Measurements from ENCODE around the gene PPP1R12B.
"Not testable (repeated sequence)": the region's sequence is repeated elsewhere in the genome, so short reads cannot be mapped to it uniquely, and the experiment has no call there.

PPP1R12B gene

DNA sequence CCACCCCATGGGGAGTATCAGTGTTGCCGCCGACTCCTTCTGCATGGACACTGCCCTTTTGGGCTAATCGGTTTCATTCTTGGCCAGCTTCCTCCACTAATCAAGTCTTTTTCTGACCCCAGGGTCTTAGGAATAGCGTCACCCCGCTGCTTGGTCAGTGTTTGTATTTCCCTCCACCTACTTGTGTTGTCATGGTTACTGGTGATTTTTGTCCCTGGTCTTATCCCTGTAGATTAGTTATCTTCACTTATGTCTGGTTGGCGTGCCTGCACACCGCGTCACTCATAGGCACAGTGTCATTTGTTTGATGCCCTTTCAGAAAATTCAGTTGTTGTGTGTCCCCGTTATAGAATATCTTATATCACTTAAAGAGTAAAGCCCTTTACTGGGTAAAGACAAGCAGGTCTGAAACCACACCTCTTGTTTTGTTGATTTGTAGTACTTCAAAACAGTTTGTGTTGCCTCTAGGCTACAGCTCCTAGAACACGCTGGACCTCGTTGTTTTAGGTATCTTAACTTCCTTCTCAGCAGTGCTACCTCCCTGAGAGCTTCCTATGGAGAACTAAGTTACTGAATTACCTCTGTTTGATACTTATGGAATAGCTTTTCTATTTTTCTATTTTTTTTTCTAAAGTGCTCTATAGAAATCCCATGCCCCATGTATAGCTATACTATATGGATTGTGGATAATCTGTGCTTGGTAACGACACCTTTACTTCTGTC, 868 bp downstream of the PPP1R12B start:
- TF ChIP-seq TAF1 (IDR thresholded peaks at IDR 0.05; ENCODE audit: borderline replicate concordance, low read depth, low read length) (no peak), POLR2AphosphoS5 (IDR thresholded peaks at IDR 0.05; ENCODE audit: low read depth, low read length) (no peak), POLR2A (IDR thresholded peaks at IDR 0.05; ENCODE audit: low read depth, low read length) (no peak)
- no peak for DNase-seq (ENCODE audit: insufficient read length)
- no peak for FAIRE-seq

DNA sequence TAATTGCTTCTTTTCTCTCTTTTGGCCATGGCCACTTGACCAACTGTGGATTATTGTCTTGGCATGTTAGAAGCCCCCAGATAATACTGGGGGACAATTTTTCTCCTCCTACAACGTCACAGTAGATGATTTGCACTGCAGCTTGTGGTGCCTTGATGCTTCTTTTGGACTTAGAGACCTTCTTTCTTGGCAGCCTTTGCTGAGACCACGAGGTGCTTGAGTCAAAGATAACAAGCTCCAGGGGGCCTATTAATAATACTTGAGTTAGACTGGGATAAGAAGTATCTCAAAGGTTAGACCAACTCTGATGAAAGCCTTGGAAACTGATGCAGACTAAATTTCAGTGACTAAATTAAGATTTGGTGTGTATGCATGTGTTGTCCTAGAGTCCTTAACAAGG, 3.2 kb downstream of the PPP1R12B start:
- DNase-seq (ENCODE audit: insufficient read length) (no peak), FAIRE-seq (no peak)
- TF ChIP-seq POLR2A (IDR thresholded peaks at IDR 0.05; ENCODE audit: low read depth, low read length) (no peak), POLR2AphosphoS5 (IDR thresholded peaks at IDR 0.05; ENCODE audit: low read depth, low read length) (no peak), TAF1 (IDR thresholded peaks at IDR 0.05; ENCODE audit: borderline replicate concordance, low read depth, low read length) (no peak)

DNA sequence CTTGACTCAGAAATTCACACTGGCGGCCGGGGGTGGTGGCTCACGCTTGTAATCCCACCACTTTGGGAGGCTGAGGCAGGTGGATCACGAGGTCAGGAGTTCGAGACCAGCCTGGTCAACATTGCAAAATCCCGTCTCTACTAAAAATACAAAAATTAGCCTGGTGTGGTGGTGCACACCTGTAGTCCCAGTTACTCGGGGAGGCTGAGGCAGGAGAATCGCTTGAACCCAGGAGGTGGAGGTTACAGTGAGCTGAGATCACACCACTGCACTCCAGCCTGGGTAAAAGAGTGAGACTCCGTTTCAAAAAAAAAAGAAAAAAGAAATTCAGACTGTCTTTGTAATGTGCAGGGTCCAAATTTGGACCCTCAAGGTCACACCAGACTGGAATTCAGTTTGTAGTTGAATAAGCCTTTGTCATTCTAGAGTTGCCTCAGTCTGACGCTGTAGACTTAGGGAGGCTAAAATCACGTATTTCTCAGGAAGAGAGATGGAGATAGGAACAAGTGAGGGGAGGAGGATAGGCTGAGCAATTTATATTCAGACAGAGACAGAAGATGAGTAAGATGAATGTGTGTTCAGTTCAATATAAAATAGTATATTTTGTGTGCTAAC, 4.2 kb downstream of the PPP1R12B start:
- FAIRE-seq; DNase-seq (ENCODE audit: insufficient read length): not testable (repeated sequence)

DNA sequence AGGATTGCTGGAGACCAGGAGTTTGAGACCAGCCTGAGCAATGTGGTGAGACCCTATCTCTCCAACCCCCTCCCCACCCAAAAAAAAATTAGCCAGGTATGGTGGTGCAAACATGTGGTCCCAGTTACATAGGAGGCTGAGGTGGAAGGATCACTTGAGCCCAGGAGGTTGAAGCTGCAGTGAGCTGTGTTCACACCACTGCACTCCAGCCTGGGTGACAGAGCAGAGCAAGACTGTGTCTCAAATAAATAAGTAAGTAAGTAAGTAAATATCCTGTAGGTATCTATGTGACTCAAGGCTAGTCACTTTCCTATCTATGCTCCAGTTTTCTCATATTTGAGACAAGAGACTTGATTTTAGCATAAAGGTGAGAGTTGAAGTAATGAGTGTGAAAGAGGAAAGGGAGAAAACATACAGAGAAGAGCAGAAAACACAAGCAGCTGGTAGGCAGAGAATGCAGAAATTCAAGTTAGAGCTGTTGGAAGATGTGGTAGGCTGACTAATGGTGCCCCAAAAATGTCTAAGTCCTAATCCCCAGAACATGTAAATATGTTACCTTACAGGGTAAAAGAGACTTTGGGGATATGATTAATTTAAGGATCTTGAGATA, 7.5 kb downstream of the PPP1R12B start:
- TF ChIP-seq TAF1 (IDR thresholded peaks at IDR 0.05; ENCODE audit: borderline replicate concordance, low read depth, low read length) (no peak), POLR2A (IDR thresholded peaks at IDR 0.05; ENCODE audit: low read depth, low read length) (no peak), POLR2AphosphoS5 (IDR thresholded peaks at IDR 0.05; ENCODE audit: low read depth, low read length) (no peak)
- no peak for DNase-seq (ENCODE audit: insufficient read length)

DNA sequence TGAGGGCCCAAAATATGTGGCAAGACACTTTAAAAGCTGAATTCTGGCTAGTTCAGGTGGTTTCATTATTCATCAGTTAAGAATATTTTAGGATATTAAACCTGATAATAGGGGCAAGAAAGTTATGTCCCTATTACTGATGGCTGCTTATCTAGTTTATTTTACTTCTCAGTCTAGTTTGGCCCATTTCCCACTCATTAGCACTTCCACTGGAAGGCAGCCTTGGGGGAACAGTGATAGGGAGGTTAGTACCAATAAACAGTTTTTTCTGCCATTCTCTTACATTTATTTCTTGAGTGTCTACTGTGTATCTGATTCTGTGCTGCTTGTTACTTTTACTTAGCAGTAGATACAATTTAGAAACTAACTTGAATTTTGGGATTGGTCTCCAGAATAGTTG, 9.0 kb downstream of the PPP1R12B start:
- FAIRE-seq (no peak), DNase-seq (ENCODE audit: insufficient read length) (no peak)
- no peak for TF ChIP-seq TAF1 (IDR thresholded peaks at IDR 0.05; ENCODE audit: borderline replicate concordance, low read depth, low read length)
- no peak for TF ChIP-seq POLR2AphosphoS5 (IDR thresholded peaks at IDR 0.05; ENCODE audit: low read depth, low read length)
- no peak for TF ChIP-seq POLR2A (IDR thresholded peaks at IDR 0.05; ENCODE audit: low read depth, low read length)

More for the DNA sequence above, 7.5 kb downstream of the PPP1R12B start:
- FAIRE-seq, result no peak

DNA sequence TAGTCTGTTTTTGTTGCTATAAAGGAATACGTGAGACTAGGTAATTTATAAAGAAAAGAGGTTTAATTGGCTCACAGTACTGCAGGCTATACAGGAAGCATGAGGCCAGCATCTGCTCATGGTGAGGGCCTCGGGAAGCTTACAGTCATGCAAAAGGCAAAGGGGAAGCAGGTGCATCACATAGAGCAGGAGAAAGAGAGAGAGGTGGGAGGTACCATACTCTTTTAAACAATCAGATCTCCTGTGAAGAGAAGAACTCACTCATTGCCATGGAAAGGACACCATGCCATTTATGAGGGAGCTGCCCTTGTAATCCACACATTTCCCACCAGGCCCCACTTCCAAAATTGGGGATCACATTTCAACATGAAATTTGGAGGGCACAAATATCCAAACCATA, 12.7 kb downstream of the PPP1R12B start:
- FAIRE-seq, result no peak
- no peak for TF ChIP-seq POLR2AphosphoS5 (IDR thresholded peaks at IDR 0.05; ENCODE audit: low read depth, low read length)
- no peak for TF ChIP-seq POLR2A (IDR thresholded peaks at IDR 0.05; ENCODE audit: low read depth, low read length)
- no peak for TF ChIP-seq TAF1 (IDR thresholded peaks at IDR 0.05; ENCODE audit: borderline replicate concordance, low read depth, low read length)
- DNase-seq (ENCODE audit: insufficient read length), result no peak

DNA sequence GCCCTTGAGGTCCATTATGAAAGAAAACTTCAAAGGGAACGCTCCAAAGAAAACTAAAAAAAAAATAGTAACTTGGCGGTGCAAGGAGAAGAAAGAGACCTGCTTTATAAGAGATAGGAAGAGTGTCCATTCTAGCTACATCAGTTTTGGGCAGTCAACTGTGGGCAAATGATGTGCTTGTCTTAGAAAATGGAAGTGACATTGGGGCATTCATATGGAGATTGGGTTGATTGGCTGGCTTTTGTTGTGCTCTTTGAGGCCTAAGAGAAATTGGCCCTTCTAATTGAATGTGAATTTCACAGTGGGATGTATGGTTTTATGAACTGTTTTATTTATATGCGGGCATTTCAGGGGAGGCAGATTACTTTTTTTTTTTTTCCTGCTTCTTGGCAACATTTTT, 13.2 kb downstream of the PPP1R12B start:
- no peak for DNase-seq (ENCODE audit: insufficient read length)
- FAIRE-seq, result no peak
- TF ChIP-seq POLR2A (IDR thresholded peaks at IDR 0.05; ENCODE audit: low read depth, low read length) (no peak), TAF1 (IDR thresholded peaks at IDR 0.05; ENCODE audit: borderline replicate concordance, low read depth, low read length) (no peak), POLR2AphosphoS5 (IDR thresholded peaks at IDR 0.05; ENCODE audit: low read depth, low read length) (no peak)

DNA sequence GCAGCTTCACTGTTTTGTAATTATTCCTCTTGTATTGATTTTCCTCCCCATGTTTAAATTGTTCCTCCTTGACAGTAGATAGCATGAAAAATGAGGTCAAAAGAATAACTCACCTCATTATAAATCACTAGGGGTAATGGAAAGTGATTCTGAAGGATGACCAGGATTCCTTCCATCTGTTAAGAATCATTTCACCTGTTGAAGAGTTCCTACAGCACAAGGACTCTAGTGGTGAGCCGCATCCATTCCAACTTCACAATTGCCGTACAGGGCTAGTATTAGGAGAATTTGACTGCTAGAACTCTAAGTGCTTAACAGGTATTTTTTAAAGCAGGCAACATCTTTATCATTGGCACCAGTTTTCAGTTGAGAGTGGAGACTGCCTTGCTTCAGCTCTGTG, 13.7 kb downstream of the PPP1R12B start:
- DNase-seq (ENCODE audit: insufficient read length), result no peak
- FAIRE-seq, result no peak
- no peak for TF ChIP-seq TAF1 (IDR thresholded peaks at IDR 0.05; ENCODE audit: borderline replicate concordance, low read depth, low read length)
- TF ChIP-seq POLR2A (IDR thresholded peaks at IDR 0.05; ENCODE audit: low read depth, low read length), result no peak
- no peak for TF ChIP-seq POLR2AphosphoS5 (IDR thresholded peaks at IDR 0.05; ENCODE audit: low read depth, low read length)

DNA sequence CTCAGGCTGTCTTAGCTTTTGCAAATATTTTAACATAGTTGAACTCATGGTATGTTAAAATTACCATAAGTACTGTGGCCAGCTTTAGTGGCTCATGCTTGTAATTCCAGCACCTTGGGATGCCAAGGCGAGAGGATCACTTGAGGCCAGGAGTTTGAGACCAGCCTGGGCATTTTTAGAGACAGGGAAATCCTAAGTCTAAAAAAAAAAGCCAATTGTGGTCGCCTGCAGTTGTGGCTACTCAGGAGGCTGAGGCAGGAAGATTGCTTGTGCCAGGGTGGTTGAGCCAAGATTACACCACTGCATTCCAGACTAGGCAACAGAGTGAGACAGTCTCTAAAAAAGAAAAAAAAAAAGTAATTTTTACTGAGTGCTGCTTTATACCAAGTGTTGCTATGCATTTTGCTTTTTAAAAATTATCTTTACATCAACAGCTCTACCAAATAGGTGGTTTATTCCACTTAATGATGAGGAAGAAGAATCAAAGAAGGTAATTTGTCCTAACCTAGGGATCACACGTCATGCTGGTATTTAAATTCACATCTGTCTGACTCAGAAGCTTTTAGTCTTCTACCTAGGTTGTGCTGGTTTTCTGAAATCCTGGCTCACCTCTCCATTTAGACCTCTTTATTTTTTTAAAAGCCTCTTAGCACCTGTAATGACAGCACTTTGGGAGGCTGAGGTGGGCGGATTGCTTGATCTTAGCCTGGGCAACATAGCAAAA, 16.8 kb downstream of the PPP1R12B start:
- no peak for FAIRE-seq
- TF ChIP-seq POLR2A (IDR thresholded peaks at IDR 0.05; ENCODE audit: low read depth, low read length) (no peak), POLR2AphosphoS5 (IDR thresholded peaks at IDR 0.05; ENCODE audit: low read depth, low read length) (no peak), TAF1 (IDR thresholded peaks at IDR 0.05; ENCODE audit: borderline replicate concordance, low read depth, low read length) (no peak)
- DNase-seq (ENCODE audit: insufficient read length), result no peak

DNA sequence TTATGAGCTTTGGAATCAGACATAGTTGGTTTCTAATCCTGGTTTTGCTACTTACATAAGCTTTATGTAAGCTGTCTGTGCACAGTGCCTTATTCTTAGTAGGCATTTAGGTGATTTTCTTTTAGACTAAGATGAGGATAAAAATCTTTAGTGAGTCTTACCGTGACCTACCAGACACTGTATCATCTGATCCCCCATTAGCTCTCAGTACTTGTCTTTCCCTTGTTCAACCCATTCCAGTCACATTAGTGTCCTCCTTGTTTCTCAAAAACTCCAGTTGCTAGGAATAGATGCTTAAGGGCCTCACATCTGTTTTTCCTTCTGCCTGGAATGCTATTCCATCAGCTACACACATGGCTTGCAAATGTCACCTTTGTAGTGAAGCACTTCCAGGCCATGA, 18.8 kb downstream of the PPP1R12B start:
- DNase-seq (ENCODE audit: insufficient read length), result no peak
- TF ChIP-seq POLR2A (IDR thresholded peaks at IDR 0.05; ENCODE audit: low read depth, low read length) (no peak), TAF1 (IDR thresholded peaks at IDR 0.05; ENCODE audit: borderline replicate concordance, low read depth, low read length) (no peak)
- FAIRE-seq, result no peak

DNA sequence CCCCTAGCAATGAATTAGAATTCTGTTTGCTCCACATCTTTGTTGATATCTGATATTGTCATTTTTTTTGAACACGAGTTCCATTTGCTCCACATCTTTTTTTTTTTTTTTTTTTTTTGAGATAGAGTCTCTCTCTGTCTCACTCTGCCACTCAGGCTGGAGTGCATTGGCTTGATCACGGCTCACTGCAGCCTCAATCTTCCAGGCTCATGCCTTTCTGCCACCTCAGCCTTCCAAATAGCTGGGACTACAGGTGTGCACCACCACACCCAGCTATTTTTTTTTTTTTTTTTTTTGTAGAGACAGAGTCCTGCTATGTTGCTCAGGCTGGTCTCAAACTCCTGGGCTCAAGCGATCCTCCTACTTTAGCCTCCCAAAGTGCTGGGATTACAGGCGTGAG, 22.4 kb downstream of the PPP1R12B start:
- FAIRE-seq; DNase-seq (ENCODE audit: insufficient read length): not testable (repeated sequence)

DNA sequence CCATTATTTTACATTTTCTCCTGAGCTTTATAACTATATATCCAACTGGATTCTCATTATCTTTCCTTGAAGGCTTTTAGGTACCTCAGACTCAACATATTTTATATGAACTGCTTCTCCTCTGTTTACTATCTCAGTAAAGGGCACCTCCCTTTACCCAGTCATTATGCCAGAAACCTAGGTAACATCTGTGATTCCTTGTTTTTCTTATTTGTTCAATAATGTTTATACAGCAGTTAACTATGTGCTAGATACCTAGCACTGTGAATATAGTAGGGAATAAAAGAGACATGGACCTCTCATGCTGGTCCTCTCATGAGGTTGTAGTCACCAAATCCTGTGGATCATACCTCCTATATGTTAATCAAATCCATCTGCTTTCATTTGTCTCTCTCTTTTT, 25.6 kb downstream of the PPP1R12B start:
- TF ChIP-seq POLR2AphosphoS5 (IDR thresholded peaks at IDR 0.05; ENCODE audit: low read depth, low read length) (no peak), POLR2A (IDR thresholded peaks at IDR 0.05; ENCODE audit: low read depth, low read length) (no peak), TAF1 (IDR thresholded peaks at IDR 0.05; ENCODE audit: borderline replicate concordance, low read depth, low read length) (no peak)
- FAIRE-seq, result no peak
- no peak for DNase-seq (ENCODE audit: insufficient read length)

DNA sequence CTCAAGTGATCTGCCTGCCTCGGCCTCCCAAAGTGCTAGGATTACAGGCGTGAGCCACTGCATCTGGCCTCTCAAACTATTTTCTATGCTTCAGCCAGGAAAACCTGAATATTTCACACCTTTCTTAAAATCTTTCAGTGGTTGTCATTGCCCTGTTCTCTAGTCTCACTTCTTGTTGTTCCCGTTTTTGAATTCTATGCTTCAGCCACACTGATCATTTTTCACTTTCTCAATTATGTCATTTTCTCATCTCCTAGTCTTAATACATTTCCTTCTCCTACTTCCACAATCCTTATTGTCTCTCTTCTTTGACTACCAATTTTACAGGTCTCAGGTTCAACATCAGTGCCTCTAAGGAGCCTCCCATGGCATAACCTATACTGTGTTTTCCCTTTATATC, 26.7 kb downstream of the PPP1R12B start:
- DNase-seq (ENCODE audit: insufficient read length); FAIRE-seq: not testable (repeated sequence)

Measured in GM12892 (cell line).